Measurements from ENCODE around the gene BNC2. TPM values are rescaled to one million over a fixed set of nuclear protein-coding genes. Genes with fewer than 3 reads are reported as not detected.

BNC2 gene
- total and polyA plus RNA-seq, 4 donors, result 0.96 to 23.2 (median 9.7) TPM

- no peak overlapping the region for H3K4me3 ChIP-seq
- ATAC-seq (ENCODE audit: insufficient read depth, low FRiP score) (no peak), DNase-seq (peak in 2 of 3 donors; percentile 40 to 41)
- peaks cover 0 to 17% (median 0%) of the 10 kb centered on the region in 3 donors for H3K27me3 ChIP-seq (ENCODE audit: control insufficient read depth in 3 of 3, insufficient read depth in 3 of 3, low read length in 2 of 3)
- WGBS, 2 donors, result 72 to 77% methylated on average over 5 of the region's 5 CpGs
- H3K4me1 ChIP-seq (ENCODE audit: control insufficient read depth in 5 of 5, insufficient read depth in 5 of 5, low read length in 5 of 5), result peaks cover 0 to 53% (median 0%) of the 10 kb centered on the region in 5 donors
- peaks cover 0 to 3% (median 0%) of the 10 kb centered on the region in 4 donors for H3K9me3 ChIP-seq (ENCODE audit: control insufficient read depth in 4 of 4, insufficient read depth in 3 of 4, low read length in 3 of 4)
- peak overlapping the region; percentile 8 to 76 for H3K9ac ChIP-seq (ENCODE audit: insufficient read depth in 1 of 2, low read length in 2 of 2)
- H3K27ac ChIP-seq (ENCODE audit: low read depth in 1 of 2, low read length in 1 of 2), result no peak overlapping the region
- H3K36me3 ChIP-seq (ENCODE audit: control insufficient read depth in 4 of 4, insufficient read depth in 4 of 4, low read length in 4 of 4), result no peaks in the 10 kb centered on the region
- no peak for TF ChIP-seq CTCF (IDR thresholded peaks at IDR 0.05; ENCODE audit: control extremely low read depth, extremely low read depth)
These were observed 1.8 kb downstream of the BNC2 start for GRCh38 chr9:16868701-16869100.

GRCh38 chr9:16867576-16868311 is 2.7 kb downstream of the BNC2 start:
- 60 to 68% methylated on average over 10 of the region's 10 CpGs for WGBS, 2 donors
- H3K27ac ChIP-seq (ENCODE audit: low read depth in 1 of 2, low read length in 1 of 2), result peak overlapping the region; percentile 23 to 75
- H3K36me3 ChIP-seq (ENCODE audit: control insufficient read depth in 4 of 4, insufficient read depth in 4 of 4, low read length in 4 of 4), result no peaks in the 10 kb centered on the region
- peaks cover 0 to 55% (median 0%) of the 10 kb centered on the region in 5 donors for H3K4me1 ChIP-seq (ENCODE audit: control insufficient read depth in 5 of 5, insufficient read depth in 5 of 5, low read length in 5 of 5)
- peak overlapping the region in 1 of 2 donors; percentile 76 for H3K9ac ChIP-seq (ENCODE audit: insufficient read depth in 1 of 2, low read length in 2 of 2)
- no peak overlapping the region for H3K4me3 ChIP-seq
- peaks cover 0 to 3% (median 0%) of the 10 kb centered on the region in 4 donors for H3K9me3 ChIP-seq (ENCODE audit: control insufficient read depth in 4 of 4, insufficient read depth in 3 of 4, low read length in 3 of 4)
- DNase-seq (peak; percentile 46 to 80 (median 64)), ATAC-seq (ENCODE audit: insufficient read depth, low FRiP score) (no peak)
- peaks cover 0 to 17% (median 0%) of the 10 kb centered on the region in 3 donors for H3K27me3 ChIP-seq (ENCODE audit: control insufficient read depth in 3 of 3, insufficient read depth in 3 of 3, low read length in 2 of 3)
- TF ChIP-seq CTCF (IDR thresholded peaks at IDR 0.05; ENCODE audit: control extremely low read depth, extremely low read depth), result no peak

- Histone ChIP-seq H3K9me3 (ENCODE audit: control insufficient read depth in 4 of 4, insufficient read depth in 3 of 4, low read length in 3 of 4) (peaks cover 0 to 2% (median 0%) of the 10 kb centered on the region in 4 donors), H3K36me3 (ENCODE audit: control insufficient read depth in 4 of 4, insufficient read depth in 4 of 4, low read length in 4 of 4) (no peaks in the 10 kb centered on the region), H3K9ac (ENCODE audit: insufficient read depth in 1 of 2, low read length in 2 of 2) (no peak overlapping the region), H3K4me3 (no peak overlapping the region), H3K4me1 (ENCODE audit: control insufficient read depth in 5 of 5, insufficient read depth in 5 of 5, low read length in 5 of 5) (peaks cover 0 to 55% (median 0%) of the 10 kb centered on the region in 5 donors), H3K27me3 (ENCODE audit: control insufficient read depth in 3 of 3, insufficient read depth in 3 of 3, low read length in 2 of 3) (peaks cover 0 to 17% (median 0%) of the 10 kb centered on the region in 3 donors), H3K27ac (ENCODE audit: low read depth in 1 of 2, low read length in 1 of 2) (no peak overlapping the region)
- DNase-seq, result peak in 2 of 3 donors; percentile 53 to 70
- TF ChIP-seq CTCF (IDR thresholded peaks at IDR 0.05; ENCODE audit: control extremely low read depth, extremely low read depth), result no peak
- 85 to 89% methylated on average over 2 of the region's 2 CpGs for WGBS, 2 donors
- no peak for ATAC-seq (ENCODE audit: insufficient read depth, low FRiP score)
These were observed 3.9 kb downstream of the BNC2 start for GRCh38 chr9:16866587-16866986.
